Liver (tissue), 9 donors: Measurements from ENCODE around the gene S100A4. TPM values are rescaled to one million over a fixed set of nuclear protein-coding genes. Genes with fewer than 3 reads are reported as not detected.

Source experiments
- DNase-seq: peaks from one replicate; pipeline ENCODE4 v3.0.0-alpha.2; 2017; ENCODE audit warnings: low spot score
- H3K27ac ChIP-seq, 2 donors: one replicate each; pipeline ENCODE4 v1.7.0; 2013; ENCODE audit warnings: inconsistent platforms in 2 of 2, low read length in 2 of 2, control low read depth in 1 of 2, low read depth in 1 of 2, mild to moderate bottlenecking in 1 of 2
- H3K27me3 ChIP-seq, 4 donors: one replicate each; pipeline versions ENCODE4 v1.6.1 to v1.7.0; 2013; ENCODE audit warnings: low read length in 3 of 4, inconsistent platforms in 1 of 4, mild to moderate bottlenecking in 1 of 4, moderate library complexity in 1 of 4; ENCODE audit not compliant: control insufficient read depth in 4 of 4, insufficient read depth in 4 of 4
- H3K36me3 ChIP-seq, 4 donors: one replicate each; pipeline versions ENCODE4 v1.6.1 to v1.7.0; 2013; ENCODE audit warnings: low read length in 3 of 4, mild to moderate bottlenecking in 3 of 4, low read depth in 1 of 4, moderate library complexity in 1 of 4; ENCODE audit not compliant: control insufficient read depth in 4 of 4, insufficient read depth in 3 of 4
- H3K4me1 ChIP-seq, 4 donors: one replicate each; pipeline versions ENCODE4 v1.6.1 to v1.7.0; 2013; ENCODE audit warnings: low read length in 3 of 4, mild to moderate bottlenecking in 3 of 4, moderate library complexity in 1 of 4; ENCODE audit not compliant: control insufficient read depth in 4 of 4, insufficient read depth in 4 of 4
- H3K4me3 ChIP-seq, 3 donors: one replicate each; pipeline versions ENCODE4 v1.6.1 to v1.7.0; 2013; ENCODE audit warnings: low read length in 3 of 3, control low read depth in 1 of 3, low read depth in 1 of 3, mild to moderate bottlenecking in 1 of 3
- H3K9ac ChIP-seq, 2 donors: one replicate each; pipeline ENCODE4 v1.7.0; 2013; ENCODE audit warnings: low read length in 2 of 2, mild to moderate bottlenecking in 2 of 2, moderate library complexity in 2 of 2, control low read depth in 1 of 2, low read depth in 1 of 2
- H3K9me3 ChIP-seq, 4 donors: one replicate each; pipeline versions ENCODE4 v1.6.1 to v1.7.0; 2013; ENCODE audit warnings: low read length in 3 of 4; ENCODE audit not compliant: control insufficient read depth in 4 of 4
- EGR1 ChIP-seq, 2 donors: IDR thresholded peaks; 2 replicates each; pipeline ENCODE4 v1.6.1; 2016 to 2018; ENCODE audit warnings: antibody characterized with exemption in 2 of 2, low read depth in 2 of 2
- FOXA1 ChIP-seq: IDR thresholded peaks from 2 replicates; pipeline ENCODE4 v1.6.1; 2016; ENCODE audit warnings: antibody characterized with exemption
- FOXA2 ChIP-seq: IDR thresholded peaks from 2 replicates; pipeline ENCODE4 v1.6.1; 2016; ENCODE audit warnings: antibody characterized with exemption
- GABPA ChIP-seq, 2 donors: IDR thresholded peaks in 1 of 2; conservative IDR thresholded peaks in 1 of 2; 2 replicates each; pipeline ENCODE4 v1.6.1; 2016; ENCODE audit warnings: antibody characterized with exemption in 2 of 2, mild to moderate bottlenecking in 1 of 2, moderate library complexity in 1 of 2
- HNF4A ChIP-seq, 2 donors: conservative IDR thresholded peaks; 2 replicates each; pipeline ENCODE4 v1.6.1; 2016; ENCODE audit warnings: antibody characterized with exemption in 2 of 2, mild to moderate bottlenecking in 2 of 2
- HNF4G ChIP-seq: IDR thresholded peaks from 2 replicates; pipeline ENCODE4 v1.6.1; 2016; ENCODE audit warnings: antibody characterized with exemption
- JUND ChIP-seq, 2 donors: IDR thresholded peaks; 2 replicates each; pipeline ENCODE4 v1.6.1; 2016; ENCODE audit warnings: antibody characterized with exemption in 2 of 2
- NR2F2 ChIP-seq: IDR thresholded peaks from 2 replicates; pipeline ENCODE4 v1.6.1; 2016; ENCODE audit warnings: antibody characterized with exemption
- RAD21 ChIP-seq, 2 donors: IDR thresholded peaks; 2 replicates each; pipeline ENCODE4 v1.6.1; 2016; ENCODE audit warnings: antibody characterized with exemption in 2 of 2, mild to moderate bottlenecking in 2 of 2
- RXRA ChIP-seq, 2 donors: IDR thresholded peaks; 2 replicates each; pipeline ENCODE4 v1.6.1; 2017 to 2018; ENCODE audit warnings: antibody characterized with exemption in 2 of 2, mild to moderate bottlenecking in 1 of 2
- SP1 ChIP-seq: IDR thresholded peaks from 2 replicates; pipeline ENCODE4 v1.6.1; 2018; ENCODE audit warnings: antibody characterized with exemption, mild to moderate bottlenecking
- TAF1 ChIP-seq: conservative IDR thresholded peaks from 2 replicates; pipeline ENCODE4 v1.6.1; 2016; ENCODE audit warnings: antibody characterized with exemption, mild to moderate bottlenecking
- YY1 ChIP-seq: IDR thresholded peaks from 2 replicates; pipeline ENCODE4 v1.6.1; 2016; ENCODE audit warnings: antibody characterized with exemption, mild to moderate bottlenecking
- WGBS: extraction: QIAGEN DNeasy Blood & Tissue Kit; methylation state at CpG from one replicate; pipeline ENCODE4 v1.1.7; 2013; 5-methylcytosine and 5-hydroxymethylcytosine counted together
- polyA plus RNA-seq, 2 donors: library from polyadenylated mRNA; stranded (reverse) in 1 of 2; unstranded in 1 of 2; fragments of 200-250 nt in 1 of 2; fragments of >200 nt in 1 of 2; fragmentation: Nextera tagmentation in 1 of 2; extraction: Ambion mirVana in 1 of 2; gene quantifications; one replicate each; pipeline versions ENCODE4 v1.2.1 to v1.2.3, GENCODE V29; 2013 to 2015
- total RNA-seq, 2 donors: library from RNA; depleted of rRNA; stranded (reverse); fragments of >200 nt; gene quantifications; one replicate each; pipeline ENCODE4 v1.2.3, GENCODE V29; 2014
- TF ChIP-seq, protein P1 (sequence below): IDR thresholded peaks from 2 replicates; pipeline ENCODE4 v1.6.1; 2016; ENCODE audit warnings: antibody characterized with exemption
- TF ChIP-seq, protein P2 (sequence below): IDR thresholded peaks from 2 replicates; pipeline ENCODE4 v1.6.1; 2016; ENCODE audit warnings: antibody characterized with exemption
- TF ChIP-seq, protein P3 (sequence below): IDR thresholded peaks from 2 replicates; pipeline ENCODE4 v1.6.1; 2016; ENCODE audit warnings: antibody characterized with exemption
- TF ChIP-seq, protein P4 (sequence below): IDR thresholded peaks from 2 replicates; pipeline ENCODE4 v1.6.1; 2016; ENCODE audit warnings: antibody characterized with exemption, mild to moderate bottlenecking
- TF ChIP-seq, protein P5 (sequence below): fragments of 150-350 bp; IDR thresholded peaks from 2 replicates; pipeline ENCODE4 v1.5.1; 2017; ENCODE audit warnings: improper control_type of control experiment, low read depth, low read length; ENCODE audit not compliant: missing input control
- donor health status: healthy.
- donor health status: healthy.
- donor health status: healthy.
- donor health status: healthy.
- donor health status: healthy.

S100A4 gene
- total and polyA plus RNA-seq, 4 donors: 4.8 to 69.8 (median 16.7) TPM

DNA sequence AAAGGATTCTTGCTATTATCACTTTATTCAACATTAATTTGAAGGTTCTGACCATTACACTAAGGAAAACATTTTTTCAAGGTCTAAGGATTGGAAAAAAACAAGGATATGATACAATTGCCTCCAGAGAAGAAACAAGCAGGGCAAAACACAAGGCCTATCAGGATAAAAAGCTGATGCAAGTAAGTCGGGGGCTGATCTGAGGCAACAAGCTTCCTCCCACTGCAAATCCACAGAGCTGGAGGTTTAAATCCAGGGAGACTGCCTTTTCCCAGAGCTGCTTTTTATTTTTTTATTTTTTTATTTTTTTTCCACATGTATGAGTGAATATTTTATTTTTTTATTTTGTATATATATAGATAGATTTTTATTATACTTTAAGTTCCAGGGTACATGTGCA is 39.4 kb upstream of the S100A4 start:
- no peak overlapping the region for H3K4me3 ChIP-seq
- no peak overlapping the region for H3K27ac ChIP-seq
- 84% methylated on average over 1 of the region's 1 CpG for WGBS
- H3K4me1 ChIP-seq: no peaks in the 10 kb centered on the region
- H3K9ac ChIP-seq: no peak overlapping the region
- H3K36me3 ChIP-seq: no peaks in the 10 kb centered on the region
- TF ChIP-seq, protein P1, sequence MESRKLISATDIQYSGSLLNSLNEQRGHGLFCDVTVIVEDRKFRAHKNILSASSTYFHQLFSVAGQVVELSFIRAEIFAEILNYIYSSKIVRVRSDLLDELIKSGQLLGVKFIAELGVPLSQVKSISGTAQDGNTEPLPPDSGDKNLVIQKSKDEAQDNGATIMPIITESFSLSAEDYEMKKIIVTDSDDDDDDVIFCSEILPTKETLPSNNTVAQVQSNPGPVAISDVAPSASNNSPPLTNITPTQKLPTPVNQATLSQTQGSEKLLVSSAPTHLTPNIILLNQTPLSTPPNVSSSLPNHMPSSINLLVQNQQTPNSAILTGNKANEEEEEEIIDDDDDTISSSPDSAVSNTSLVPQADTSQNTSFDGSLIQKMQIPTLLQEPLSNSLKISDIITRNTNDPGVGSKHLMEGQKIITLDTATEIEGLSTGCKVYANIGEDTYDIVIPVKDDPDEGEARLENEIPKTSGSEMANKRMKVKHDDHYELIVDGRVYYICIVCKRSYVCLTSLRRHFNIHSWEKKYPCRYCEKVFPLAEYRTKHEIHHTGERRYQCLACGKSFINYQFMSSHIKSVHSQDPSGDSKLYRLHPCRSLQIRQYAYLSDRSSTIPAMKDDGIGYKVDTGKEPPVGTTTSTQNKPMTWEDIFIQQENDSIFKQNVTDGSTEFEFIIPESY: no peak
- no peak for TF ChIP-seq TAF1
- TF ChIP-seq, protein P2, sequence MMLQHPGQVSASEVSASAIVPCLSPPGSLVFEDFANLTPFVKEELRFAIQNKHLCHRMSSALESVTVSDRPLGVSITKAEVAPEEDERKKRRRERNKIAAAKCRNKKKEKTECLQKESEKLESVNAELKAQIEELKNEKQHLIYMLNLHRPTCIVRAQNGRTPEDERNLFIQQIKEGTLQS: no peak
- TF ChIP-seq, protein P3, sequence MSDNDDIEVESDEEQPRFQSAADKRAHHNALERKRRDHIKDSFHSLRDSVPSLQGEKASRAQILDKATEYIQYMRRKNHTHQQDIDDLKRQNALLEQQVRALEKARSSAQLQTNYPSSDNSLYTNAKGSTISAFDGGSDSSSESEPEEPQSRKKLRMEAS: no peak
- TF ChIP-seq EGR1 (IDR thresholded peaks at IDR 0.05; ENCODE audit: low read depth in 2 of 2): no peak
- TF ChIP-seq, protein P4, sequence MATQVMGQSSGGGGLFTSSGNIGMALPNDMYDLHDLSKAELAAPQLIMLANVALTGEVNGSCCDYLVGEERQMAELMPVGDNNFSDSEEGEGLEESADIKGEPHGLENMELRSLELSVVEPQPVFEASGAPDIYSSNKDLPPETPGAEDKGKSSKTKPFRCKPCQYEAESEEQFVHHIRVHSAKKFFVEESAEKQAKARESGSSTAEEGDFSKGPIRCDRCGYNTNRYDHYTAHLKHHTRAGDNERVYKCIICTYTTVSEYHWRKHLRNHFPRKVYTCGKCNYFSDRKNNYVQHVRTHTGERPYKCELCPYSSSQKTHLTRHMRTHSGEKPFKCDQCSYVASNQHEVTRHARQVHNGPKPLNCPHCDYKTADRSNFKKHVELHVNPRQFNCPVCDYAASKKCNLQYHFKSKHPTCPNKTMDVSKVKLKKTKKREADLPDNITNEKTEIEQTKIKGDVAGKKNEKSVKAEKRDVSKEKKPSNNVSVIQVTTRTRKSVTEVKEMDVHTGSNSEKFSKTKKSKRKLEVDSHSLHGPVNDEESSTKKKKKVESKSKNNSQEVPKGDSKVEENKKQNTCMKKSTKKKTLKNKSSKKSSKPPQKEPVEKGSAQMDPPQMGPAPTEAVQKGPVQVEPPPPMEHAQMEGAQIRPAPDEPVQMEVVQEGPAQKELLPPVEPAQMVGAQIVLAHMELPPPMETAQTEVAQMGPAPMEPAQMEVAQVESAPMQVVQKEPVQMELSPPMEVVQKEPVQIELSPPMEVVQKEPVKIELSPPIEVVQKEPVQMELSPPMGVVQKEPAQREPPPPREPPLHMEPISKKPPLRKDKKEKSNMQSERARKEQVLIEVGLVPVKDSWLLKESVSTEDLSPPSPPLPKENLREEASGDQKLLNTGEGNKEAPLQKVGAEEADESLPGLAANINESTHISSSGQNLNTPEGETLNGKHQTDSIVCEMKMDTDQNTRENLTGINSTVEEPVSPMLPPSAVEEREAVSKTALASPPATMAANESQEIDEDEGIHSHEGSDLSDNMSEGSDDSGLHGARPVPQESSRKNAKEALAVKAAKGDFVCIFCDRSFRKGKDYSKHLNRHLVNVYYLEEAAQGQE: no peak
- TF ChIP-seq HNF4G: no peak
- TF ChIP-seq, protein P5, sequence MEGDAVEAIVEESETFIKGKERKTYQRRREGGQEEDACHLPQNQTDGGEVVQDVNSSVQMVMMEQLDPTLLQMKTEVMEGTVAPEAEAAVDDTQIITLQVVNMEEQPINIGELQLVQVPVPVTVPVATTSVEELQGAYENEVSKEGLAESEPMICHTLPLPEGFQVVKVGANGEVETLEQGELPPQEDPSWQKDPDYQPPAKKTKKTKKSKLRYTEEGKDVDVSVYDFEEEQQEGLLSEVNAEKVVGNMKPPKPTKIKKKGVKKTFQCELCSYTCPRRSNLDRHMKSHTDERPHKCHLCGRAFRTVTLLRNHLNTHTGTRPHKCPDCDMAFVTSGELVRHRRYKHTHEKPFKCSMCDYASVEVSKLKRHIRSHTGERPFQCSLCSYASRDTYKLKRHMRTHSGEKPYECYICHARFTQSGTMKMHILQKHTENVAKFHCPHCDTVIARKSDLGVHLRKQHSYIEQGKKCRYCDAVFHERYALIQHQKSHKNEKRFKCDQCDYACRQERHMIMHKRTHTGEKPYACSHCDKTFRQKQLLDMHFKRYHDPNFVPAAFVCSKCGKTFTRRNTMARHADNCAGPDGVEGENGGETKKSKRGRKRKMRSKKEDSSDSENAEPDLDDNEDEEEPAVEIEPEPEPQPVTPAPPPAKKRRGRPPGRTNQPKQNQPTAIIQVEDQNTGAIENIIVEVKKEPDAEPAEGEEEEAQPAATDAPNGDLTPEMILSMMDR: no peak
- no peak for TF ChIP-seq JUND (IDR thresholded peaks at IDR 0.05)
- TF ChIP-seq FOXA1: no peak
- TF ChIP-seq HNF4A (conservative IDR thresholded peaks at IDR 0.05): no peak
- TF ChIP-seq RAD21 (IDR thresholded peaks at IDR 0.05): no peak
- no peak for TF ChIP-seq FOXA2
- no peak for TF ChIP-seq SP1
- TF ChIP-seq GABPA (IDR thresholded peaks at IDR 0.05 in 1 of 2, conservative IDR thresholded peaks at IDR 0.05 in 1 of 2): no peak
- no peak for TF ChIP-seq YY1
- TF ChIP-seq RXRA (IDR thresholded peaks at IDR 0.05): no peak
- no peak for TF ChIP-seq NR2F2
- H3K9me3 ChIP-seq: no peaks in the 10 kb centered on the region
- DNase-seq: no peak
- H3K27me3 ChIP-seq: no peaks in the 10 kb centered on the region
